Measurements from ENCODE around the gene DPY19L1.
"Not testable (repeated sequence)": the region's sequence is repeated elsewhere in the genome, so short reads cannot be mapped to it uniquely, and the experiment has no call there.

DPY19L1 gene

DNA sequence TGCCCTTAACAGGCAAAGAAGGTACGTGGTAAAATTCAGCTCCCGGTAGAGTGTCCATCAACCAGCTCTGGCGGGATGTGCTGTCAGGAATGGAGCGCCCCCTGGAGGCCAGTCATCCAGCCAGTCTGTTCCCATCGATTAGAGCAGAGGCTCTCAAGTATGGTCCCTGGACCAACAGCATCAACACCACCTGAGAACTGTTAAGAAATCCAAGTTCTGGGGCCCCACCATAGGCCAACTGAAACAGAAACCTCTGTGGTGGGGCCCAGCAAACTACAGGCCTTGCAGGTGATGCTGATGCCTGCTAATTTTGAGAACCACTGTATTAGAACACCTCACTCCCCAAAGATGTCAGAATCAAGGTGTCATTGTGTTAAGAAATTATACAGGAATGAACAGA lies 109.2 kb downstream of the DPY19L1 start:
- in situ Hi-C loops (cut with MboI; ENCODE audit: low sequenced_read_pairs), result no loop called here

DNA sequence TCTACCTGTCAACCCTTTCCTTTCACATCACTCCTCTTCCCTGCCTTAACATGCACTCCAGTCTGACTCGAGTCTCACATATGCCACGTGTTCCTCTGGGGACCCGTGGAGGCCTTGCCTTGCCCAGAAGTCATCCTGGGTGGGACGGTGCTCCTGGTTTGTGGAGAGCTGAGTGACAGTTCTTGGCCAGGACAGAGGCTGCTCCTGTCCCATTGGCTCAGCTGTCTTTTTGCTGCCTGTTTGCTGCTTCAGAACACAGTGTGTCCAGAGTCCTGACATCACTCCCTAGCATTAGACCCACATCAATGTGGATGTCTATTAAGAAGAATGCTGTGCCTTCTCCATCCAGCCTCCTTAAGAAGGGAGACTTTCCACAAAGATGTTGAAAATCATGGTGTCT lies 116.8 kb downstream of the DPY19L1 start:
- in situ Hi-C loops (cut with MboI; ENCODE audit: low sequenced_read_pairs), result not testable (repeated sequence)

DNA sequence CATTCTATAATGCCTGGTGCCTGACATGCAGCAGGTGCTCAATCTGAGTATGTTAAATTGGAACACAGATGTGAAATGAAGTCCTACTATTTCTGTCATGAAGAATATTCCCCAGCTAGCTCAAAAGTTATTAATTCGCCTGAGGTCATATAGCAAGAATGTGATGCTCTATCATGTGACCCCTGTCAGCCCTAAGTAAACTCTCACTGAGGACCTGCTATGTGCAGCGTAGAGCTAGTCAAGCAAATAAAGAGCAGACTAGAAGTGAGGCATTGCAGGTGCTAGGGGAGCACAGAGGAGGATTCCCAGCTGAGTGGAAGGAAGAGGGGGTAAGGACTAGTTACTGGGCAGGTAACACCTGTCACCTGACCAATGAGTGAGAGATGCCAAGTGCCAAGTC lies 118.2 kb downstream of the DPY19L1 start:
- in situ Hi-C loops (cut with MboI; ENCODE audit: low sequenced_read_pairs), result not testable (repeated sequence)

DNA sequence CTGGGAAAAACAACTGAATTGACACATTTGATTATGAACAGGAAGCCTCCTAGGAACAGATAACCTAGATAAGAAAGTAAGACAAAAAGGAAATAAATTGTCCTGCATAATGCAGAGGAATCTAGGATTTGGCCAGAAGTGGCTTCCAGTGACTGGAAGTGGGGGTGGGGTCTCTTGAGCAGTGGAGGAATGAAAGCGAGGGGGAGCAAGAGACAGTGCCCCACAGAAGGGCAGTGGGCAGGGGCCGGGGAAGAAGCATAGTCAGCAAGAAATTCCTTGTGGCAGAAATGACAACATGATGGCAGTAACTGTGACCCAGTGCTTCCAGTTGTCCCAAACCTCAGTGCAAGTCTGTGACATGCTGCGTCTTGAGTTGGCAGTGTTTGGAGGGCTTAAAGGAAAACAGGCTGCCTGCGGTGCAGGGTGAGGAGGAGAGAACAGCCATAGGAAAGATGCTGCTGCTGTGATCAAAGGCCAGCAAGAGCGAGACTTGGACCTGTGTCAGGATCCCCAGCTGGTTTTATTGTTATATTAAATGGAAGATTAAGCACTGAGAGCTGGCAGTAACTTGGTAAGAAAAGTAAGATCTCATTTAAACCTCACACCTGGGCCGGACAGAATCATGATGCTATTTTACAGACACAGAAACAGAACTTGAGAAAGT lies 119.0 kb downstream of the DPY19L1 start:
- in situ Hi-C loops (cut with MboI; ENCODE audit: low sequenced_read_pairs), result not testable (repeated sequence)

- in situ Hi-C loops (cut with MboI; ENCODE audit: low sequenced_read_pairs), result not testable (repeated sequence)
These were observed 119.8 kb downstream of the DPY19L1 start for GRCh38 chr7:34917515-34917914.

DNA sequence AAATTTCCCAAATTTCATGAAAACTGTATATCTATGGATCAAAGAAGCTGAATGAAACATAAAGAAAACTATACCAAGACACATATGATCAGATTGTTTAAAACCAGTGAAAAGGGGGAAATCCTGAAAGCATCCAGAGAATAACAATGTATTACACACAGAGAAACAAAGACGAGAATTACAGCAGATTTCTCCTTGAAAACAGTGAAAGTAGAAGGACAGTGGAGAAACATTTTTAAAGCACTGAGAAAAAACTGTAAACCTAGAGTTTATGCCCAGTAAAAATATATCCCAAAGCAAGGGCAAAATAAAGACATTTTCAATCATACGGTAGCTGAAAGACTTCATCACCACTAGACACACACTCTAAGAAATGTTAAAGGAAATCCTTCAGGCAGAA lies 121.0 kb downstream of the DPY19L1 start:
- in situ Hi-C loops (cut with MboI; ENCODE audit: low sequenced_read_pairs), result no loop called here

GRCh38 chr7:34912236-34912635 lies 125.0 kb downstream of the DPY19L1 start:
- in situ Hi-C loops (cut with MboI; ENCODE audit: low sequenced_read_pairs), result no loop called here

- in situ Hi-C loops (cut with MboI; ENCODE audit: low sequenced_read_pairs), result not testable (repeated sequence)
These were observed 130.9 kb downstream of the DPY19L1 start for GRCh38 chr7:34906266-34906850.

- in situ Hi-C loops (cut with MboI; ENCODE audit: low sequenced_read_pairs), result no loop called here
These were observed 132.3 kb downstream of the DPY19L1 start for GRCh38 chr7:34904987-34905386.

DNA sequence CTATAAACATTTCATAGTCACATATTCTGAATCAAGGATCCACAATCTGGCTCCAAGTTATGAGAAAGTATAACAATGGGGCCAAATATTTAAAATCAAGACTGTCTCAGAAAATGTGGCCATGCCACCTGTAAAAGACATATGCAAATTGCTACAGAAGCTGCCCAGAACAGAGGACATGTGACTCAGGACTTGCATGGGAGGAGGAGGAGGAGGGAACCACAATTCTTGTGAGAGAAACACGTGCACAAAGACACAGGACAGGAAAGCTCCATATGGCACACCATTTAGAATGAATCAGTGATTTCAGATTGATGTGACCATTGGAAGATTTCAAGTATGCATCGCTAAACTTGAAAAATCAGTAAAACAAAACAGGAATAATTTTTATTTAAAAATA lies 133.4 kb downstream of the DPY19L1 start:
- in situ Hi-C loops (cut with MboI; ENCODE audit: low sequenced_read_pairs), result not testable (repeated sequence)

- in situ Hi-C loops (cut with MboI; ENCODE audit: low sequenced_read_pairs), result no loop called here
These were observed 135.1 kb downstream of the DPY19L1 start for GRCh38 chr7:34902182-34902581.

- in situ Hi-C loops (cut with MboI; ENCODE audit: low sequenced_read_pairs), result no loop called here
These were observed 136.3 kb downstream of the DPY19L1 start for GRCh38 chr7:34900891-34901513.

GRCh38 chr7:34895202-34895601 lies 142.1 kb downstream of the DPY19L1 start:
- in situ Hi-C loops (cut with MboI; ENCODE audit: low sequenced_read_pairs), result no loop called here

GRCh38 chr7:34889951-34890350 lies 147.3 kb downstream of the DPY19L1 start:
- in situ Hi-C loops (cut with MboI; ENCODE audit: low sequenced_read_pairs), result no loop called here

DNA sequence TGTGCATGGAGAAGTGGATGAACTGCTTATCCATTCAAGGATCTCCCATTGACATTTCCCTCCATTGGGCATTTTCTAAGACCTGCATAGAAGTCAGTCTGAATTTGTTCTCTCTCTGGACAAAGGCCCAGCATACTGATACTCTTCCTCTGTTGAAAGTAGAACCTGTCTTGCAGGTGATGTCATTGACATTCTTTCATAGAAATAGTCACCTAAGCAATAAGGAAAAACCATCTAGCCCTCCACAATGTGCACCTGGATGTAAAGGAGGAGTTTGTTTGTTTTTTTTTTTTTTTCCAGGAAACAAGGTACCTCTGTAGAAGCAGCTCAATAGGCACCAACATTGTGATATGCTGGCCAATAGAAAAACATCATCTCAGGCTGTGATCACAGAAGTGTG lies 150.4 kb downstream of the DPY19L1 start:
- in situ Hi-C loops (cut with MboI; ENCODE audit: low sequenced_read_pairs), result no loop called here

DNA sequence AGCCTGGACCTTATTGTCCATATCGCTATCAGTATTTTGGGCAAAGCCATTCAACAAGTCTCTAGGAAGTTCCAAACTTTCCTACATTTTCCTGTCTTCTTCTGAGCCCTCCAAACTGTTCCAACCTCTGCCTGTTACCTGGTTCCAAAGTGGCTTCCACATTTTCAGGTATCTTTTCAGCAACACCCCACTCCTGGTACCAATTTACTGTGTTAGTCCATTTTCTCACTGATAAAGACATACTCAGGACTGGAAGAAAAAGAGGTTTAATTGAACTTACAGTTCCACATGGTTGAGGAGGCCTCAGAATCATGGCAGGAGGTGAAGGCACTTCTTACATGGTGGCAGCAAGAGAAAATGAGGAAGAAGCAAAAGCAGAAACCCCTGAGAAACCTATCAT lies 153.4 kb downstream of the DPY19L1 start:
- in situ Hi-C loops (cut with MboI; ENCODE audit: low sequenced_read_pairs), result not testable (repeated sequence)

DNA sequence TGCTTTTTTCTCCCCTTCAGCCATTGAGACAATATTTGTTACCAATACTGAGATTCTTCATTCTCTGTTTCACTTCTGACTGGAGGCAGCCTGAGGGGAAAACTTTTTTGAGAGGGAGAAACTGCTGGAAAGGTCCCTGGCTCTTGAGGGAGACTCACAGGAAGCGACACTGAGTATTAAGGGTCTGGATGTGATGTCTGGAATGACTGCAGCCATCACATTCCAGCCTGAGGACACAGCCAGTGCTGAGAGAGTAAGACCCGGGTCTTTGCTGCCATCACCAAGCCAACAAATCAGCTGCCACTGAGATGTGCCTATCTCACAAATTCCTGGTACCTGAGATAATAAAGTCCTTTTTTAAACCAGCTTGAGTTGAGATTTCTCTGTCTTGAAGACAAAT lies 157.4 kb downstream of the DPY19L1 start:
- in situ Hi-C loops (cut with MboI; ENCODE audit: low sequenced_read_pairs), result no loop called here

DNA sequence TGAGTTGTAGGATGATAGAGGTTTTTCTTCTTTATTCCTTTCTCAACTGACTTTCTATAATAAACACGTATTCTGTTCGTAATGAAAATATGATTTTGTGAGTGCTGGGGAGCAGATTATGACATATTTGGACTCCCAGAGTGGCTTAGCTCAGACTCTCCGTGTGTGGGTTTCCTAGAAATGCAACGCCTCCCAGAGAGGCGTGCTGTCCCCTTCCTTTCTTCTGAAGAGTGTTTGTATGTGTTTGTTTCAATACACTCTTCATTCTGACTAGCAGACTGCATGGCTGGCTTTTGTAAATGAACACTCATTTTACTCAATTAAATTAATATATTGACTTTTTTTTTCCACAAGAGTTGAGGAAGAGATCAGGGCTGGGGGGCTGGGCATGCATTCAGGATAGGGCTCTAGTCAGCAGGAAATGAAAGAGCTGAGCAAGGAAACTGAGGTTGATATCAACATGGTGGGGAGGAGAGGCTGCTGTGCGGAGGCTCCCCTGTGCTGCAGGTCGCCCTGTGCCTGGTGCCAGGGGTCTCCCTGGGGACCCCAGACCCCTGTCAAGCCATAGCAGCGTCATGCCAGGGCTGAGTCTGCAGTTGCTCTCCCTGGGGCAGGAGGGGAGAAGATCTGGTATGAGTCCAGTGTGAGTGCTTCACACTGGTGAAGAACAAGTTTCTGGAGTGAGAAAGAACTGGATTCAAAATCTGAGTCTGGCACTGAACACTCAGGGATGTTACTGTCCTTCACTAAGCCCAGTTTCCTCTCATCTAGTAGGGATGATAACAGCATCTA lies 158.1 kb downstream of the DPY19L1 start:
- in situ Hi-C loops (cut with MboI; ENCODE audit: low sequenced_read_pairs), result not testable (repeated sequence)

Measured in HL-60/S4 (cell line).